ENCODE measurements around the gene ZGLP1. TPM values are rescaled to one million over a fixed set of nuclear protein-coding genes. Genes with fewer than 3 reads are reported as not detected.

The ZGLP1 gene
- total and polyA plus RNA-seq, 10 donors, result 2.7 to 24.1 (median 4.2) TPM

GRCh38 chr19:10329555-10329954 lies 19.9 kb upstream of the ZGLP1 start:
- TF ChIP-seq POLR2AphosphoS5 (IDR thresholded peaks at IDR 0.05) (no peak), POLR2A (IDR thresholded peaks at IDR 0.05) (no peak)
- TF ChIP-seq, protein P1, sequence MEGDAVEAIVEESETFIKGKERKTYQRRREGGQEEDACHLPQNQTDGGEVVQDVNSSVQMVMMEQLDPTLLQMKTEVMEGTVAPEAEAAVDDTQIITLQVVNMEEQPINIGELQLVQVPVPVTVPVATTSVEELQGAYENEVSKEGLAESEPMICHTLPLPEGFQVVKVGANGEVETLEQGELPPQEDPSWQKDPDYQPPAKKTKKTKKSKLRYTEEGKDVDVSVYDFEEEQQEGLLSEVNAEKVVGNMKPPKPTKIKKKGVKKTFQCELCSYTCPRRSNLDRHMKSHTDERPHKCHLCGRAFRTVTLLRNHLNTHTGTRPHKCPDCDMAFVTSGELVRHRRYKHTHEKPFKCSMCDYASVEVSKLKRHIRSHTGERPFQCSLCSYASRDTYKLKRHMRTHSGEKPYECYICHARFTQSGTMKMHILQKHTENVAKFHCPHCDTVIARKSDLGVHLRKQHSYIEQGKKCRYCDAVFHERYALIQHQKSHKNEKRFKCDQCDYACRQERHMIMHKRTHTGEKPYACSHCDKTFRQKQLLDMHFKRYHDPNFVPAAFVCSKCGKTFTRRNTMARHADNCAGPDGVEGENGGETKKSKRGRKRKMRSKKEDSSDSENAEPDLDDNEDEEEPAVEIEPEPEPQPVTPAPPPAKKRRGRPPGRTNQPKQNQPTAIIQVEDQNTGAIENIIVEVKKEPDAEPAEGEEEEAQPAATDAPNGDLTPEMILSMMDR (IDR thresholded peaks at IDR 0.05 in 8 of 11, conservative IDR thresholded peaks at IDR 0.05 in 3 of 11), result no peak
- Histone ChIP-seq H3K27me3 (replicated peaks in 1 of 7) (no peaks in the 10 kb centered on the region), H3K27ac (no peak overlapping the region), H3K4me1 (peaks cover 11 to 47% (median 26%) of the 10 kb centered on the region in 6 donors), H3K9me3 (no peaks in the 10 kb centered on the region), H3K36me3 (peaks cover 6 to 81% (median 64%) of the 10 kb centered on the region in 6 donors), H3K4me3 (no peak overlapping the region)
- DNase-seq, result no peak
- WGBS, 5 donors, result 94 to 99% (median 95%) methylated on average over 13 of the region's 13 CpGs
- intact Hi-C loops (cut with DNase I; ENCODE audit: low total_unique reads), result no loop called here

DNA sequence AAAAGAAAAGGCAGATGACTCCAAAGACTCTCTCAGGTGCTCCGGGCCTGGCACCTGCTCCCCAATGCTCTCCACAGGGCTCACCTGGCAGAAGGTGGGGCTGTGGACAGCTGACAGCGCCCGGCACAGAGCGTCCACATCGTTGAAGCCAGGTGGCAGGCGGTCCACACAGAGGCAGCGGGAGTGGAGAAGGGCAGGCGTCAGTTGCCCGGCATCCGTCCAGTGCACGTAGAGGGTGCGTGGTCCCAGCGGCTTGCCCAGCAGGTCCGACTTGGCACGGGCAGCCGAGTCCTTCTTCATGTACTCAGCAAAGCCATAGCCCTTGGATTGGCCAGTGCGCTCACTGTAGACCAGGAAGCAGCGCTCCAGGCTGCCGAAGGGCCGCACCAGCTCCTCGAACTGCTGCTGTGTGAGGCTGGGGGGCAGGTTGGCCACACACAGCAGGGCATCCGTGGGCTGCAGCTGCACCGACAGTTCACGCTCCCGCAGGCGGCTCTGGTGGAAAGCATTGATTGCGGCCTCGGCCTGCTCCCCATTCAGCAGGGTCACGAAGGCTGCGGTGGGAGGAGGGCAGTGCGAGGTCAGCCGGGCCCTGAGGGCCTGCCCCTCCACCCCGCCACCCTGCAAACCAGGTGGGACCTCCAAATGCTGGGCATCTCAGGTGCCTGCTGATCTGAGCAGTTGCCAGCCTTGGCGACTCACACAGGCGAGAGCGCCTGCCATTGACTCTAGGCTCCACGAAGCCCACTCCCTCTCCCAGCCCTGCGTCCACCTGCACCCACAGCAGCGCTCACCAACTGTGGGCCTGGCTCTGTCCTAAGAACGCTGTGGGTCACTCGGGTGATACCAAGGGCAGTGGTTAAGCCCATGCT lies 19.2 kb upstream of the ZGLP1 start:
- no peak for DNase-seq
- intact Hi-C loops (cut with DNase I; ENCODE audit: low total_unique reads), result no loop called here
- Histone ChIP-seq H3K36me3 (peaks cover 6 to 82% (median 70%) of the 10 kb centered on the region in 6 donors), H3K4me3 (no peak overlapping the region), H3K4me1 (peaks cover 11 to 40% (median 18%) of the 10 kb centered on the region in 6 donors), H3K9me3 (no peaks in the 10 kb centered on the region), H3K27me3 (replicated peaks in 1 of 7) (no peaks in the 10 kb centered on the region), H3K27ac (no peak overlapping the region)
- TF ChIP-seq POLR2AphosphoS5 (IDR thresholded peaks at IDR 0.05) (peak in 1 of 3 donors; percentile 32), POLR2A (IDR thresholded peaks at IDR 0.05) (no peak)
- TF ChIP-seq, protein P1 (IDR thresholded peaks at IDR 0.05 in 8 of 11, conservative IDR thresholded peaks at IDR 0.05 in 3 of 11), result no peak
- 95 to 98% (median 97%) methylated on average over 34 to 41 of the region's 41 CpGs for WGBS, 5 donors

GRCh38 chr19:10327793-10328192 lies 18.2 kb upstream of the ZGLP1 start:
- Histone ChIP-seq H3K27me3 (replicated peaks in 1 of 7) (no peaks in the 10 kb centered on the region), H3K4me3 (no peak overlapping the region), H3K4me1 (peaks cover 11 to 33% (median 14%) of the 10 kb centered on the region in 6 donors), H3K9me3 (no peaks in the 10 kb centered on the region), H3K36me3 (peaks cover 6 to 92% (median 80%) of the 10 kb centered on the region in 6 donors), H3K27ac (no peak overlapping the region)
- TF ChIP-seq, protein P1 (IDR thresholded peaks at IDR 0.05 in 8 of 11, conservative IDR thresholded peaks at IDR 0.05 in 3 of 11), result no peak
- TF ChIP-seq POLR2A (IDR thresholded peaks at IDR 0.05) (no peak), POLR2AphosphoS5 (IDR thresholded peaks at IDR 0.05) (no peak)
- DNase-seq, result no peak
- WGBS, 5 donors, result 93 to 96% (median 93%) methylated on average over 6 to 7 of the region's 7 CpGs
- intact Hi-C loops (cut with DNase I; ENCODE audit: low total_unique reads), result no loop called here

GRCh38 chr19:10325732-10326131 lies 16.1 kb upstream of the ZGLP1 start:
- TF ChIP-seq POLR2A (IDR thresholded peaks at IDR 0.05), result no peak
- TF ChIP-seq POLR2AphosphoS5 (IDR thresholded peaks at IDR 0.05), result no peak
- TF ChIP-seq, protein P1 (IDR thresholded peaks at IDR 0.05 in 8 of 11, conservative IDR thresholded peaks at IDR 0.05 in 3 of 11), result no peak
- H3K4me3 ChIP-seq, result no peak overlapping the region
- no peaks in the 10 kb centered on the region for H3K9me3 ChIP-seq
- intact Hi-C loops (cut with DNase I; ENCODE audit: low total_unique reads), result no loop called here
- H3K36me3 ChIP-seq, result peaks cover 6 to 100% (median 99%) of the 10 kb centered on the region in 6 donors
- no peak overlapping the region for H3K27ac ChIP-seq
- H3K27me3 ChIP-seq (replicated peaks in 1 of 7), result no peaks in the 10 kb centered on the region
- no peak for DNase-seq
- H3K4me1 ChIP-seq, result peaks cover 0 to 16% (median 0%) of the 10 kb centered on the region in 6 donors
- 86 to 98% (median 92%) methylated on average over 8 of the region's 8 CpGs for WGBS, 5 donors
